HepG2 (cell line): Measurements from ENCODE around the gene MIA3. TPM values are rescaled to one million over a fixed set of nuclear protein-coding genes. Genes with fewer than 3 reads are reported as not detected.

ENCODE experiments used
- ATAC-seq: fragments of 200-7000 bp; cut with Tn5 transposase; 3 replicates; pipeline ENCODE4 v1.9.1; 2020; ENCODE audit warnings: mild to moderate bottlenecking, moderate library complexity
- BruUV-seq: library from RNA; stranded (reverse); fragments of 400-500 nt; replicated peaks from 2 replicates; lab custom pipeline; 2021; lab: Mats Ljungman, UMichigan
- CTCF ChIA-PET: fragments of 300-600 bp; formaldehyde crosslinking; extraction: SDS; loops from one replicate; lab custom pipeline; 2021; ENCODE audit warnings: low total read pairs, inconsistent platforms, low intra/inter-chr PET ratio; lab: Yijun Ruan, JAX
- POLR2A ChIA-PET: fragments of 350-600 bp; sonication (Branson Sonifier 250); formaldehyde crosslinking; loops from one replicate; lab custom pipeline; 2020; ENCODE audit warnings: antibody characterized with exemption, inconsistent platforms; lab: Yijun Ruan, JAX
- DNase-seq: peaks from one replicate; pipeline ENCODE4 v3.0.0-alpha.2; 2015; ENCODE audit warnings: low spot score
- FAIRE-seq: peaks from 3 replicates; lab custom pipeline; 2011; peaks lifted over from hg19 to GRCh38; lab: Jason Lieb, UNC
- H2AFZ ChIP-seq: one replicate; pipeline ENCODE4 v1.6.1; 2011; ENCODE audit warnings: low read length, inconsistent platforms
- H3K27ac ChIP-seq: fragments of 300-600 bp; 3 replicates; pipeline ENCODE4 v1.8.0; 2011; ENCODE audit warnings: mixed run types, mild to moderate bottlenecking, mixed read lengths, low read length, inconsistent platforms; ENCODE audit not compliant: insufficient read depth; ENCODE audit errors: extremely low read length
- H3K27me3 ChIP-seq, 2 experiments: fragments of 200-600 bp in 1 of 2; 2 replicates in 1 of 2; 3 replicates in 1 of 2; pipeline versions ENCODE4 v1.6.0 to v1.8.0; 2011; ENCODE audit warnings: low read length in 2 of 2, mild to moderate bottlenecking in 2 of 2, moderate library complexity in 2 of 2, inconsistent platforms in 1 of 2; ENCODE audit not compliant: insufficient read depth in 2 of 2, control insufficient read depth in 1 of 2
- H3K36me3 ChIP-seq, 2 experiments: fragments of 200-600 bp in 1 of 2; replicated peaks in 1 of 2; 2 replicates in 1 of 2; 3 replicates in 1 of 2; pipeline versions ENCODE4 v1.5.1 to v1.8.0; 2011; ENCODE audit warnings: low read length in 2 of 2, inconsistent platforms in 1 of 2; ENCODE audit not compliant: insufficient read depth in 2 of 2, control insufficient read depth in 1 of 2
- H3K4me1 ChIP-seq: 2 replicates; pipeline ENCODE4 v1.5.1; 2012; ENCODE audit warnings: low read length, inconsistent platforms; ENCODE audit not compliant: insufficient read depth
- H3K4me2 ChIP-seq: 2 replicates; pipeline ENCODE4 v1.6.0; 2011; ENCODE audit warnings: low read depth, low read length, inconsistent platforms
- H3K4me3 ChIP-seq, 3 experiments: fragments of 200-600 bp in 1 of 3; sonication (generic), shearing (Covaris generic) in 1 of 3; replicated peaks in 1 of 3; 2 replicates each; pipeline ENCODE4 v1.5.1; 2011 to 2016; ENCODE audit warnings: low read length in 3 of 3, inconsistent platforms in 2 of 3, low read depth in 2 of 3, mild to moderate bottlenecking in 2 of 3, control low read depth in 1 of 3, mixed read lengths in 1 of 3; ENCODE audit not compliant: insufficient read depth in 1 of 3
- H3K79me2 ChIP-seq: one replicate; pipeline ENCODE4 v1.6.1; 2011; ENCODE audit warnings: low read length, inconsistent platforms; ENCODE audit not compliant: insufficient read depth
- H3K9ac ChIP-seq: 2 replicates; pipeline ENCODE4 v1.6.0; 2011; ENCODE audit warnings: mild to moderate bottlenecking, low read depth, low read length, inconsistent platforms; ENCODE audit not compliant: insufficient read depth
- H3K9me3 ChIP-seq: 2 replicates; pipeline ENCODE4 v1.5.1; 2012; ENCODE audit warnings: mild to moderate bottlenecking, low read length
- H4K20me1 ChIP-seq: 2 replicates; pipeline ENCODE4 v1.6.0; 2011; ENCODE audit warnings: inconsistent platforms, mild to moderate bottlenecking, low read length, moderate library complexity; ENCODE audit not compliant: insufficient read depth
- ATAD3A ChIP-seq: sonication (generic); formaldehyde crosslinking; IDR thresholded peaks from 2 replicates; pipeline ENCODE4 v1.4.0; 2020; ENCODE audit warnings: missing genetic modification reagents
- BCL3 ChIP-seq: sonication (generic); formaldehyde crosslinking; IDR thresholded peaks from 2 replicates; pipeline ENCODE4 v1.5.1; 2020; ENCODE audit warnings: mild to moderate bottlenecking, missing genetic modification reagents, moderate library complexity
- DMAP1 ChIP-seq: IDR thresholded peaks from 2 replicates; pipeline ENCODE4 v1.6.1; 2016
- FUBP1 ChIP-seq: sonication (generic); formaldehyde crosslinking; IDR thresholded peaks from 2 replicates; pipeline ENCODE4 v1.5.1; 2020; ENCODE audit warnings: missing genetic modification reagents, mild to moderate bottlenecking, borderline replicate concordance
- KDM4B ChIP-seq: sonication (generic); formaldehyde crosslinking; IDR thresholded peaks from 2 replicates; pipeline ENCODE4 v1.4.0; 2020; ENCODE audit warnings: missing genetic modification reagents
- MAX ChIP-seq: IDR thresholded peaks from 2 replicates; pipeline ENCODE4 v1.6.1; 2012; ENCODE audit warnings: inconsistent platforms
- NFYB ChIP-seq: sonication (generic); formaldehyde crosslinking; IDR thresholded peaks from 2 replicates; pipeline ENCODE4 v1.4.0; 2020; ENCODE audit warnings: missing genetic modification reagents
- POLR2A ChIP-seq, 2 experiments: IDR thresholded peaks; 2 replicates each; pipeline ENCODE4 v1.6.1; 2011; ENCODE audit warnings: low read depth in 2 of 2, low read length in 2 of 2, mild to moderate bottlenecking in 1 of 2, moderate library complexity in 1 of 2; ENCODE audit not compliant: insufficient read depth in 1 of 2
- RFX1 ChIP-seq: fragments of 450-650 bp; IDR thresholded peaks from 2 replicates; pipeline ENCODE4 v1.6.1; 2017
- SALL2 ChIP-seq: sonication (generic); formaldehyde crosslinking; IDR thresholded peaks from 2 replicates; pipeline ENCODE4 v1.8.1; 2023; ENCODE audit warnings: mild to moderate bottlenecking, missing genetic modification reagents, inconsistent platforms
- SAP130 ChIP-seq: IDR thresholded peaks from 2 replicates; pipeline ENCODE4 v1.6.1; 2016; ENCODE audit warnings: low read depth
- SP2 ChIP-seq: sonication (generic); formaldehyde crosslinking; IDR thresholded peaks from 2 replicates; pipeline ENCODE4 v1.5.1; 2020; ENCODE audit warnings: mild to moderate bottlenecking, missing genetic modification reagents
- XBP1 ChIP-seq: sonication (generic); formaldehyde crosslinking; IDR thresholded peaks from 2 replicates; pipeline ENCODE4 v1.5.0; 2020; ENCODE audit warnings: missing genetic modification reagents
- ZNF317 ChIP-seq: sonication (generic); formaldehyde crosslinking; IDR thresholded peaks from 2 replicates; pipeline ENCODE4 v1.5.0; 2020; ENCODE audit warnings: mild to moderate bottlenecking, missing genetic modification reagents
- ZNF580 ChIP-seq: IDR thresholded peaks from 2 replicates; pipeline ENCODE4 v1.6.1; 2016; ENCODE audit warnings: low read depth, borderline replicate concordance
- ZNF687 ChIP-seq: sonication (generic); formaldehyde crosslinking; IDR thresholded peaks from 2 replicates; pipeline ENCODE4 v1.5.1; 2020; ENCODE audit warnings: mild to moderate bottlenecking, missing genetic modification reagents, moderate library complexity
- ZNF780A ChIP-seq: sonication (generic); formaldehyde crosslinking; IDR thresholded peaks from 2 replicates; pipeline ENCODE4 v1.8.0; 2022; ENCODE audit warnings: mild to moderate bottlenecking, missing genetic modification reagents, moderate library complexity
- ZNF891 ChIP-seq: sonication (generic); formaldehyde crosslinking; IDR thresholded peaks from 2 replicates; pipeline ENCODE4 v1.5.0; 2020; ENCODE audit warnings: mild to moderate bottlenecking, missing genetic modification reagents
- WGBS: methylation state at CpG from one replicate; pipeline ENCODE4 v1.1.6; 2017; ENCODE audit warnings: low lambda C conversion rate; 5-methylcytosine and 5-hydroxymethylcytosine counted together
- in situ Hi-C: cut with HindIII; loops from 2 replicates; pipeline ENCODE4 v1.10.0; 2017; ENCODE audit warnings: low pct_unique_long_range_greater_than_20kb; ENCODE audit not compliant: extremely low pct_ligation_motif_present
- intact Hi-C: fragments of 100-400 bp; cut with micrococcal nuclease; formaldehyde crosslinking; loops from one replicate; pipeline ENCODE4 v1.10.0; 2022; ENCODE audit not compliant: unreplicated experiment
- polyA plus RNA-seq, 8 experiments: library from polyadenylated mRNA; depleted of rRNA in 3 of 8; stranded (reverse) in 7 of 8; unstranded in 1 of 8; fragments of >200 nt; fragmentation: Illumina TruSeq in 4 of 8; extraction: Trizol in 4 of 8; gene quantifications; 2 replicates each; pipeline versions ENCODE4 v1.2.1 to v1.2.3, GENCODE V29; 2011 to 2016; ENCODE audit warnings: low read depth in 4 of 8, missing spikeins in 1 of 8, mixed read lengths in 1 of 8; ENCODE audit not compliant: insufficient read depth in 1 of 8
- total RNA-seq, 5 experiments: library from RNA; depleted of rRNA; stranded (reverse); fragments of >200 nt; fragmentation: Illumina TruSeq; extraction: Trizol; gene quantifications; 2 replicates each; pipeline ENCODE4 v1.2.3, GENCODE V29; 2016; ENCODE audit warnings: low read depth in 1 of 5

The MIA3 gene
- total and polyA plus RNA-seq, 2 of the 13 experiments (the other 11 are each of a cell fraction or from before 2014, with no cell fraction given) = 45.6 to 48.7 TPM

GRCh38 chr1:222617367-222617951 is 438 bp upstream of the MIA3 start:
- Histone ChIP-seq H3K27me3 (no peaks in the 10 kb centered on the region; a peak in 1 of 5 replicates), H3K79me2 (peaks cover 17% of the 10 kb centered on the region), H3K9me3 (no peaks in the 10 kb centered on the region), H3K9ac (peak overlapping the region; percentile 57), H3K4me1 (peaks cover 38% of the 10 kb centered on the region), H2AFZ (no peak overlapping the region), H3K27ac (no peak overlapping the region), H3K36me3 (peaks cover 0 to 4% of the 10 kb centered on the region in 2 experiments; a peak in 3 of 5 replicates), H3K4me2 (peak overlapping the region; percentile 79), H4K20me1 (0 out of 2 replicates have a peak, but pooled peaks cover 6% of the 10 kb centered on the region), H3K4me3 (peak overlapping the region; percentile 33 to 74 (median 57); a peak in 5 of 6 replicates)
- DNase-seq (peak; percentile 77), ATAC-seq (peak; percentile 89), FAIRE-seq (no peak)
- ChIA-PET POLR2A (no interaction called here), CTCF (no interaction called here)
- in situ Hi-C loops = no loop called here
- no TSS peak for BruUV-seq
- intact Hi-C loops = loop anchor here (1.0 to 5.0 kb wide), 3 partner anchors 70 to 1830 kb away; partner anchors contain the start of genes HHIPL2 and MTARC1
- WGBS = 47% methylated on average over 18 of the region's 37 CpGs
- TF ChIP-seq KDM4B (CRISPR knock-in tag) (0 out of 2 replicates have a peak, but pooled peaks have one; percentile 19), RFX1 (peak; percentile 56; the same call in 1 of the 2 replicates), BCL3 (CRISPR knock-in tag) (no peak), SALL2 (no peak), NFYB (peak; percentile 66), SAP130 (peak; percentile 60; the same call in 1 of the 2 replicates), MAX (peak; percentile 51), FUBP1 (CRISPR knock-in tag) (no peak), ZNF317 (no peak), ZNF687 (CRISPR knock-in tag) (peak; percentile 68), ZNF780A (no peak), ZNF580 (CRISPR knock-in tag) (0 out of 2 replicates have a peak, but pooled peaks have one; percentile 15), ATAD3A (no peak), DMAP1 (CRISPR knock-in tag) (peak; percentile 62; the same call in 1 of the 2 replicates), SP2 (peak; percentile 42; the same call in 1 of the 2 replicates), XBP1 (peak; percentile 94), ZNF891 (CRISPR knock-in tag) (no peak), POLR2A (IDR thresholded peaks at IDR 0.05; ENCODE audit: insufficient read depth in 1 of 2, low read depth in 2 of 2, low read length in 2 of 2) (peak; percentile 53 to 61; a peak in 3 of 4 replicates)
